Measurements from ENCODE around the gene ENOX1.

GRCh38 chr13:43237616-43238015, 549.2 kb downstream of the ENOX1 start:
- TF ChIP-seq CTCF (IDR thresholded peaks at IDR 0.05; ENCODE audit: borderline replicate concordance, extremely low read depth, low read length, poor library complexity, severe bottlenecking), result no peak
- no peak for TF ChIP-seq EZH2 (IDR thresholded peaks at IDR 0.05; ENCODE audit: borderline replicate concordance, low read depth, low read length, severe bottlenecking)
